ENCODE results near the gene ZNF574. TPM values are rescaled to one million over a fixed set of nuclear protein-coding genes. Genes with fewer than 3 reads are reported as not detected.

ZNF574 gene
- total and polyA plus RNA-seq, 2 of the 8 experiments (the other 6 are each of a cell fraction or from before 2014, with no cell fraction given): 27.0 to 38.8 TPM

GRCh38 chr19:42078538-42079275 lies 2.7 kb downstream of the ZNF574 start:
- DNase-seq (ENCODE audit: low read depth in 1 of 2, low spot score in 2 of 2) (no peak), FAIRE-seq (no peak)
- no peak overlapping the region for H3K27ac ChIP-seq (ENCODE audit: low read depth, low read length)
- no peak overlapping the region for H2BK5ac ChIP-seq (ENCODE audit: low read depth, low read length)
- H3K9me3 ChIP-seq (ENCODE audit: insufficient read depth in 2 of 2, low read depth in 1 of 2, low read length in 1 of 2): no peaks in the 10 kb centered on the region
- no peaks in the 10 kb centered on the region for H3K27me3 ChIP-seq (replicated peaks in 1 of 4; ENCODE audit: control insufficient read depth in 3 of 4, extremely low read depth in 1 of 4, insufficient read depth in 3 of 4, low read length in 3 of 4)
- H4K20me1 ChIP-seq (replicated peaks in 1 of 2; ENCODE audit: control insufficient read depth in 1 of 2, insufficient read depth in 2 of 2, low read length in 2 of 2): peaks cover 28 to 49% of the 10 kb centered on the region in 2 experiments
- no peak overlapping the region for H2AK5ac ChIP-seq (ENCODE audit: low read depth, low read length)
- no peak overlapping the region for H4K5ac ChIP-seq (ENCODE audit: insufficient read length, low read depth, low read length)
- H2BK120ac ChIP-seq (replicated peaks; ENCODE audit: low read depth, low read length): no peak overlapping the region
- TF ChIP-seq USF2 (IDR thresholded peaks at IDR 0.05; ENCODE audit: low read length): no peak
- TF ChIP-seq MAFK (IDR thresholded peaks at IDR 0.05; ENCODE audit: low read depth, low read length): no peak
- TF ChIP-seq SUZ12 (IDR thresholded peaks at IDR 0.05; ENCODE audit: low read length): no peak
- TF ChIP-seq SIX5 (IDR thresholded peaks at IDR 0.05; ENCODE audit: low read depth, low read length): no peak
- TF ChIP-seq JUN (IDR thresholded peaks at IDR 0.05; ENCODE audit: low read depth, low read length): no peak
- no peak for TF ChIP-seq RXRA (IDR thresholded peaks at IDR 0.05; ENCODE audit: insufficient read depth, low read depth, low read length)
- TF ChIP-seq TAF7 (optimal IDR thresholded peaks at IDR 0.05; ENCODE audit: borderline replicate concordance, low read depth, low read length): no peak
- no peak for TF ChIP-seq CREB1 (IDR thresholded peaks at IDR 0.05)
- no peak for TF ChIP-seq KDM5A (IDR thresholded peaks at IDR 0.05; ENCODE audit: low read length)
- H2BK15ac ChIP-seq (ENCODE audit: low read length): no peak overlapping the region
- no peak overlapping the region for H3K9ac ChIP-seq (replicated peaks in 1 of 4; ENCODE audit: extremely low read depth in 1 of 4, low read depth in 3 of 4, low read length in 3 of 4)
- H3K14ac ChIP-seq (ENCODE audit: insufficient read length): no peak overlapping the region
- 91% methylated on average over 15 of the region's 15 CpGs; no CpG with 5 or more reads in 1 of the 2 experiments for WGBS, 2 experiments (ENCODE audit: extremely low coverage in 1 of 2, insufficient coverage in 1 of 2, insufficient read length in 1 of 2, insufficient replicate concordance in 2 of 2, low coverage in 1 of 2, low lambda C conversion rate in 2 of 2, missing lambda C conversion rate in 1 of 2)
- peaks cover 22 to 41% of the 10 kb centered on the region in 2 experiments for H3K79me2 ChIP-seq (ENCODE audit: control insufficient read depth in 1 of 2, insufficient read depth in 2 of 2, low read length in 2 of 2)
- H3K56ac ChIP-seq (replicated peaks; ENCODE audit: insufficient read length, low read depth, low read length): no peak overlapping the region
- H4K91ac ChIP-seq (replicated peaks; ENCODE audit: insufficient read length, low read length): no peak overlapping the region
- no peak overlapping the region for H3K18ac ChIP-seq (ENCODE audit: extremely low read depth, low read length)
- ChIA-PET POLR2A (ENCODE audit: partially characterized antibody) (interaction anchor here (0.7 to 4.1 kb wide), 4 partner anchors 9 to 21 kb away, joined by 3 to 13 read pairs (median 6); partner anchors contain the start of gene GRIK5), CTCF (ENCODE audit: partially characterized antibody) (interaction anchor here (0.9 to 1.7 kb wide), 6 partner anchors 16 to 106 kb away, joined by 3 to 7 read pairs (median 3); no protein-coding TSS in a partner anchor)
- peaks cover 17% of the 10 kb centered on the region for H3K79me1 ChIP-seq (ENCODE audit: low read depth, low read length)
- no peak overlapping the region for H2BK20ac ChIP-seq (ENCODE audit: low read length)
- H3K4me1 ChIP-seq (replicated peaks in 1 of 4; ENCODE audit: control insufficient read depth in 3 of 4, insufficient read depth in 4 of 4, low read length in 3 of 4): peaks cover 0 to 4% (median 2%) of the 10 kb centered on the region in 4 experiments; a peak in 5 of 7 replicates
- no peak overlapping the region for H3K4me2 ChIP-seq (ENCODE audit: insufficient read depth in 1 of 2, low read depth in 2 of 2, low read length in 2 of 2)
- H3K4me3 ChIP-seq (ENCODE audit: extremely low read depth in 1 of 4, insufficient read depth in 2 of 4, low read depth in 3 of 4, low read length in 4 of 4): no peak overlapping the region
- no peak overlapping the region for H3K4ac ChIP-seq (replicated peaks; ENCODE audit: insufficient read length, low read depth, low read length)
- H4K8ac ChIP-seq (ENCODE audit: extremely low read depth, insufficient read depth, low read length): no peak overlapping the region; the same call in 1 of the 2 replicates
- no peak overlapping the region for H2AFZ ChIP-seq (ENCODE audit: low read length)
- H2BK12ac ChIP-seq (ENCODE audit: low read depth, low read length): no peak overlapping the region
- H3K23ac ChIP-seq (ENCODE audit: insufficient read length): no peak overlapping the region
- H3K36me3 ChIP-seq (ENCODE audit: control insufficient read depth in 2 of 4, insufficient read depth in 4 of 4, low read length in 3 of 4): peaks cover 17 to 38% (median 35%) of the 10 kb centered on the region in 4 experiments; a peak in 7 of 8 replicates
- H3K23me2 ChIP-seq (ENCODE audit: low read depth, low read length): peaks cover 21% of the 10 kb centered on the region
